Activated CD4-positive, alpha-beta T cell treated with anti-CD3 and anti-CD28 coated beads, Interleukin-2, amount 50 U/mL, for 4 hours (primary cell): Measurements from ENCODE around the gene IL1RAPL2.

Experiments used
- DNase-seq, 2 experiments: peaks; one replicate each; pipeline ENCODE4 v3.0.0-alpha.2; 2020

Gene IL1RAPL2

GRCh38 chrX:105475801-105476200 lies 909.8 kb downstream of the IL1RAPL2 start:
- no peak for DNase-seq

- no peak for DNase-seq
These were observed 911.4 kb downstream of the IL1RAPL2 start for GRCh38 chrX:105477351-105477750.

GRCh38 chrX:105480646-105481310 lies 914.8 kb downstream of the IL1RAPL2 start:
- no peak for DNase-seq

GRCh38 chrX:105483011-105483410 lies 917.0 kb downstream of the IL1RAPL2 start:
- DNase-seq: no peak

DNA sequence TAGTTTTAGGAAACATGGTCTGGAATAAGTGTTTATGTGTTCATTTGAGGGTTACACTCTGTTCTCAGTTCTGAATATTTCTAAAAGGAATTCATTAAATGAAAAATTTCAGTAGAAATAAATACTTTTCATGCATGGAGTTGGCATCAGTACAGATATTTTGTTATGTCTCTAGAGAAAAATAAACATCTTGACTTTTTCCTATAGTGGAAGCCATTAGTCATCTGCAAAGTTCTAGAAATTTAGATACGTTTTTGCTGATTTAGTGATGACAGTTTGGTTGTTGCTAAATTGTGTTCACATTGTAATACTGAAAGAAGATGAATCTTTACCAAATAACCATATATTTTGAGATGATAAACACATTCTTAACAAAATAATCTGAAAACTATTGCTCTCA lies 922.7 kb downstream of the IL1RAPL2 start:
- no peak for DNase-seq

- DNase-seq: no peak
These were observed 929.4 kb downstream of the IL1RAPL2 start for GRCh38 chrX:105495376-105495775.

DNA sequence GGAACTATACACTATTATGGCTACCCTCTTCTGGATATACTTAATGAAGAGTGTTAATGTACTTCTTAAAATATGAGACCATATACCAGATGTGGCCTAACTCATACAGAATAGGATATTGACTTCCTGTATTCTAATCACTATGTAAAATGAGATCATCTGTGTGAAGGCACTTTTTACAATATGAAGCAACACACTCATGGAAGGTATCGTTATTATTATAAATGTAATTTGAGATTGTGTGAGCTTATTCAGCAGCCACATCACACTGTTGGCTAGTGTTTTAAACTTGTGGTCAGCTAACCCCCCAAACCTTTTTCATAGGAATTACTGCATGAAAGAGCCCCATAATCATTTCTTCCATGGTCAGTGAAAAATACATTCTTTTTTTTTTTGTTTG lies 936.3 kb downstream of the IL1RAPL2 start:
- no peak for DNase-seq

DNA sequence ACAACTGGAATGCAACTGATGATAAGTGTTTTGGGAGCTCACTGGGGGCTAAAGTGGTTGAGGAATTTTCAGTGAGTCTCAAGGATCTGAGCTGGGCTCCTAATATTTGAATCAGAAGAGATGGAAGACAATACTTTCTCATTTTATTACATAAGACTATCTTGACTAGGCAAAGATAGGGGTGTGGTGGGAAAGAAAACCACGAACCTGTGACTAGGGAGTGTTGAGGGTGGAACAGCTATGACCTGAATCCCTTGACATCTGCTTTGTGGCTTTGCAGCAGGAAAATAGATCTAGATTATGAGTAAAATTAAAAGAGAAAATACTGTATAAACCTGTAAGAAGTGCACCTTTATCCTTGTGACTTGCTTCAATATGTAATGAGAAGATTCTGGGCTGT lies 949.6 kb downstream of the IL1RAPL2 start:
- no peak for DNase-seq

DNA sequence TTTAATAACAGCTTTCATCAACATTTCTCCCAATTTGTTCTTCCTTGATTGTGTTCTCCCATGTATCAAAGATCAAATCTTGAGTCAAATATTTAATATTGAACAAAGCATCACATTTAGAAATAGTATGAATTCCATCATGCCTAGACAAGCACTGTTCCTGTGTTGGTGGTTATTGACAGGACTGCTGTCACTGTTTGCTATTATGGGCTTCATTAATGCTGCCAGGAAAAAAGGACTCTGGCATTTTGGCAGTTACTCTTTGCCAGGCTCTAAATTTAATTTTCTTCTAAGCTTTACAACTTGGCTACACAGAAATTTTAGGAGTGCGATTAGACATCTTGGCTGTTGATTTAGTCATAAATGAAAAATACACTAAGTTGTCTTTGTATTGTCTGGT lies 960.4 kb downstream of the IL1RAPL2 start:
- no peak for DNase-seq

- DNase-seq: no peak
These were observed 961.8 kb downstream of the IL1RAPL2 start for GRCh38 chrX:105527759-105528158.

GRCh38 chrX:105533951-105534350 lies 968.0 kb downstream of the IL1RAPL2 start:
- DNase-seq: no peak

GRCh38 chrX:105543283-105543682 lies 977.3 kb downstream of the IL1RAPL2 start:
- DNase-seq: no peak

DNA sequence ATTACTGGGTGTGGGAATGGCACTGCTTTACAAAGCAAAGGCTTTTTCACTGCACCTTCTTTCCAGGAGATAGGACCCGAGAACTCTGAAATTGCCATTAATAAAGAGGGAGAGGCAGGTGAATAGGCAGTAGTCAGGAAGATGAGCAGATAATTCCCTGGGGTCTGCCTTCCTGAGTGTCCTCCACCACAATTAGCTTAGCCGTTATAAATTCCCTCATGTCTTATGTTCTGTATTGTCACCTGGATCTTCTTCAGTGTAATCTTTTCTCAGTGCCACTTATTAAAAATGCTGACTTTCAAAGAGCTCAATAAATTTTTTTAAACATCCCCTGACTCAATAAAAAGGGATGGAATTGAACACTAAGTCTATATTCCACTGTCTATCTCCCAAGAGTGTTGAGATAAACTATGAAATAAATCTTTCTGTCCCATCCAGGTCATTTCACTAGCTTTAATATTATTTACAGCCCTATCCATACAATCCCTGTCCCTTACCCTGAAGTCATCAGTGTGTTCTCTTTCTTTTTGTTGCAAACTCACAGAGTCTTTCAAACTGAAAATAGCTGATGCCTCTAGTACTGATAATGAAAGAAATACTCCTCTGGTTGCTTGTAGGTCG lies 984.2 kb downstream of the IL1RAPL2 start:
- no peak for DNase-seq

GRCh38 chrX:105552395-105552794 lies 986.4 kb downstream of the IL1RAPL2 start:
- DNase-seq: no peak

GRCh38 chrX:105553118-105553517 lies 987.1 kb downstream of the IL1RAPL2 start:
- no peak for DNase-seq

DNA sequence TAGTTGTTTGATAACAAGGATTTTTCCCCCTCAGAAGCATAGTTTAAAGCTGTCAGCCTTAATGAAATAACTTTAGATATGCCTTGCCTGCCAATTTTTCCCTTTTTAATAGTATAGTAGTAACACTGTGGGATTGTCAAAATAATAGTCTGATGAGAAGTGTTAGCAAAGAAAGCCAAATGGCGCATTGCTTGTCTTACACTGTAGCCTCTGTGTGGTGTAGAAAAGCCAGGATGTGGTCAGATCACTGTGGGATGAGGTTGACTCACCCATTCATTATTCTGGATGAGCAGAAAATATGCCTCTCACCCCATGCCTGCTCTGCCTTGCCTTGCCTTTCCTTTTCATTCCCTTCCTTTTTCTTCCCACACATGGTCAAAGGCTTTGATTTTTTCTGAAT lies 998.5 kb downstream of the IL1RAPL2 start:
- no peak for DNase-seq

- no peak for DNase-seq
These were observed 999.9 kb downstream of the IL1RAPL2 start for GRCh38 chrX:105565856-105566255.

DNA sequence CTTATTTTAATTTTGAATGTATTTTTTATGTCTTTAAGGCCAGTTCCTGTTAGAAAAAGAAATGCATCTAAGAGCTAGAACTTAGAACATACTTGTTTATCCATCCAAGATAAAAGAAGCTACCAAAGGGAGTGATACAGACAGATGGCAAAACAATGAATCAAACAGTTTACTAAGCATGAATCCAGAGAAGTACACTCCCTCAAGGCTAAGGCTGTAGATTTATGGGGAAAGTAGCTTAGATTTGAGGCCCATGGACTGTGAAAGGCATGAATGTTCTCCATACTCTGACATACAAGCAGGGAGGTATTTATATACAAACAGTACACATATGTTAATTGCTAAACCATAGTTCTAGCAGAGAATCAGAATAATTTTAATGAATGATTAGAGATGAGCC lies 1001.1 kb downstream of the IL1RAPL2 start:
- no peak for DNase-seq

DNA sequence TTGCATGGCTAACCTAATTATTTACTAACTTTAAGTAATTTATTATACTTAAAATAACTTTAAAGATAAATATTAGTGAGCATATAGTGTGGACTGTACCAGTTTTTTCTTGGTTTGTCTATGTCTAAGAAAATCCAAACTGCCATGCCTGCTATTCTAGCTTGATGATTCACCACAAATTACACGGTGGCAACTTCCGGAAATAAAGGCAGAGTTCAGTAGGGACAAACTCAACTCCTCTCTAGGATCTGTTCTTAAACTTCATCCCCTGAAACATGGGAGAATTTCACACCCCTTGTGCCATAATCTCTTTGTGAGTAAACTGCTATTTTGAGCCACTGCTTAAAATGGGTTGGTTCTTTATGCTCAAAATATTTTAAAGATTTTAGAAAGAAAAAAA lies 1042.7 kb downstream of the IL1RAPL2 start:
- DNase-seq: no peak

GRCh38 chrX:105609530-105609929 lies 1043.5 kb downstream of the IL1RAPL2 start:
- no peak for DNase-seq

DNA sequence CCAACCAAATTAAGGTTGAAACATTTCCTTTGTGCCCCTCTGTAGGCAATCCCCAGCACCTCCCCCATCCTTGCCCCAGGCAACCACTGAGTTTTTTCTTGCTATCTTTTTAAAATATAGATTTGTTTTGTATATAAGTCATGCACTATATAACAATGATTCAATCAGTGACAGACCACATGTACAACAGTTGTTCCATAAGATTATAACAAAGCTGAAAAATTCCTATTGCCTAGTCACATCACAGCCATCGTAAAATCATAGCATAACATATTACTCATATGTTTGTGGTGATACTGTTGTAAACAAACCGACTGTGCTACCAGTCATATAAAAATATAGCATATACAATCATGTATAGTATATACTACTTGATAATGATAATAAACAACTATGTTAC lies 1044.4 kb downstream of the IL1RAPL2 start:
- no peak for DNase-seq

DNA sequence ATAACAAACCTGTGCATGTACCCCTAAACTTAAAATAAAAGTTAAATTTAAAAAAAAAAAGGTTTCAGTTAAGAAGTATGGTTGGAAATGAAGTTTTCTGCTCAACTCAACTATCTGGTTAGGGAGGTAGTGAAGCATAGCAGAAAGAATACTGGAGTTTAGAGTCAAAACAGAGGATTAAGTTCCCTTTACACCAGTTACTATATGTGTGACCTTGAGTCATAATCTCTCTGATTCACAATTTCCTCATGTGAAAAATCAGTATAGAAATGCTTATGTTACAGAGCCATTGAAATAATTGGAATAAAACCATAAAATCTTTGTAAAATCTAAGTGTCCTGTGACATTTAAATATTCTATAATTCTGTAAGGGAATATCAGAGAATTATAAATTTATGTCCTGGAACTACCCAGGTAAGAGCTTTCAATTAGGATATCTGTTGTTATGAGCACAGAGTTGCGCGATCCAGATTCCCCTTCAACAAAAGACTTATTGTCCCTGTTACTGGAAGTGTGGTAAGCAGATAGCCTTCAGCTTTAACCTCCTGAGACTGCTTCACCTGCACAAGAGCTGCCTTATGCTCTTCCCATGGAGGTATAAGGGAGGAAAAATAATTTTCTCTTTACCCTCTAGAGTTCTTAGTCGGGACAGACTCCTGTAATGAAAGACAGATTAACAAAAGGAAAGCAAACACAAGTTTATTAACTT lies 1052.5 kb downstream of the IL1RAPL2 start:
- no peak for DNase-seq

GRCh38 chrX:105634180-105634579 lies 1068.2 kb downstream of the IL1RAPL2 start:
- DNase-seq: no peak

- DNase-seq: no peak
These were observed 1069.8 kb downstream of the IL1RAPL2 start for GRCh38 chrX:105635794-105636193.
